Hepatocyte (in vitro differentiated cells): ENCODE measurements around the gene PTAFR.

ENCODE experiments used
- CTCF ChIP-seq: fragments of 200-600 bp; sonication (generic); IDR thresholded peaks from 2 replicates; pipeline ENCODE4 v1.5.1; 2016; ENCODE audit warnings: antibody characterized with exemption, mild to moderate bottlenecking; ENCODE audit not compliant: poor library complexity
- EZH2 ChIP-seq: fragments of 200-600 bp; sonication (generic); IDR thresholded peaks from 2 replicates; pipeline ENCODE4 v1.6.1; 2016; ENCODE audit warnings: antibody characterized with exemption, mild to moderate bottlenecking, borderline replicate concordance
- EZH2phosphoT487 ChIP-seq: fragments of 200-600 bp; sonication (generic); IDR thresholded peaks from one replicate; pipeline ENCODE4 v1.6.1; 2018; ENCODE audit warnings: antibody characterized with exemption, mild to moderate bottlenecking, low read depth, moderate library complexity; ENCODE audit not compliant: unreplicated experiment, severe bottlenecking

GRCh38 chr1:28110555-28110954 is 65.9 kb downstream of the PTAFR start:
- TF ChIP-seq CTCF (no peak), EZH2 (no peak), EZH2phosphoT487 (no peak)
